Measurements from ENCODE around the gene IRF9.

The IRF9 gene

DNA sequence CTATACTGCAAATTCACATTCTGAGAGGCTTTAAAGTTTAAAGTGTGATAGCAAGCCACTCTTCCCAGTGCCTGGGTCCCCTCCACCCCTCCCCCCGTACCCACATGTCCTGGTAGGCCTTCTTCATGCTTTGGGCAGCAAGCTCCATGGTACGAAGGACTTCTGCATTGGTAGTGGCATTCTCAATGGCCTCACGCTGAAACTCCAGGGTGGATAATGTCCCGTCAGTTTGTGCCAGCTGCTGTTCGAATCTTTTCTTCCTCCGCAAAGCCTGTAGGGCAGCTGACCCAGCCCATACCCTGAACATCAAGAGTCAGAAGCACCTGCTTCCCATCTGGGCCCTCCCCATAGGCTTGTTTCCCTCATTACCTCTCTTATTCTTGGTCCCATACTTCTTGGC, 50.2 kb downstream of the IRF9 start:
- WGBS, 2 donors (ENCODE audit: extremely low coverage in 2 of 2, insufficient read length in 2 of 2, insufficient replicate concordance in 1 of 2) = no CpG with 5 or more reads among the region's 6 CpGs
- peak overlapping the region; percentile 83 for H4K8ac ChIP-seq (ENCODE audit: low read depth, low read length)
- no peak overlapping the region for H2BK15ac ChIP-seq (ENCODE audit: low read length)
- no peak for DNase-seq (ENCODE audit: low spot score)
- no peak overlapping the region for H2BK5ac ChIP-seq (ENCODE audit: low read length)
- H3K79me1 ChIP-seq (ENCODE audit: low read depth, low read length) = peaks cover 7% of the 10 kb centered on the region
- H3K27ac ChIP-seq (replicated peaks; ENCODE audit: low read length) = no peak overlapping the region
- peak overlapping the region; percentile 50 for H3K9ac ChIP-seq (ENCODE audit: low read depth, low read length, poor library complexity)
- H3K27me3 ChIP-seq (ENCODE audit: control insufficient read depth in 3 of 3, insufficient read depth in 3 of 3, low read depth in 1 of 3, low read length in 3 of 3) = no peaks in the 10 kb centered on the region
- H2BK120ac ChIP-seq (ENCODE audit: low read depth, low read length) = no peak overlapping the region
- no peaks in the 10 kb centered on the region for H3K9me3 ChIP-seq (replicated peaks in 1 of 2; ENCODE audit: control insufficient read depth in 2 of 2, insufficient read depth in 1 of 2, low read depth in 1 of 2, low read length in 2 of 2)
- H2AFZ ChIP-seq (ENCODE audit: low read length) = no peak overlapping the region
- H3K36me3 ChIP-seq (replicated peaks in 1 of 2; ENCODE audit: control insufficient read depth in 2 of 2, insufficient read depth in 2 of 2, low read length in 2 of 2) = peaks cover 35 to 62% of the 10 kb centered on the region in 2 donors
- no peak overlapping the region for H3K14ac ChIP-seq (ENCODE audit: low read length)
- H2BK12ac ChIP-seq (ENCODE audit: low read length) = no peak overlapping the region
- H3K4ac ChIP-seq (ENCODE audit: low read length) = no peak overlapping the region
- no peak overlapping the region for H3K4me2 ChIP-seq (ENCODE audit: insufficient read depth, low read length, poor library complexity, severe bottlenecking)
- no peak overlapping the region for H4K91ac ChIP-seq (ENCODE audit: low read depth, low read length, poor library complexity)
- H3K18ac ChIP-seq (ENCODE audit: low read length) = no peak overlapping the region
- no peak overlapping the region for H3K4me3 ChIP-seq (ENCODE audit: low read length in 2 of 2)
- peak overlapping the region; percentile 46 for H3K23ac ChIP-seq (ENCODE audit: low read depth, low read length, poor library complexity)
- H2AK5ac ChIP-seq (ENCODE audit: low read depth, low read length) = no peak overlapping the region
- peaks cover 4 to 5% of the 10 kb centered on the region in 2 donors for H3K4me1 ChIP-seq (ENCODE audit: control insufficient read depth in 2 of 2, insufficient read depth in 1 of 2, low read depth in 1 of 2, low read length in 2 of 2)

DNA sequence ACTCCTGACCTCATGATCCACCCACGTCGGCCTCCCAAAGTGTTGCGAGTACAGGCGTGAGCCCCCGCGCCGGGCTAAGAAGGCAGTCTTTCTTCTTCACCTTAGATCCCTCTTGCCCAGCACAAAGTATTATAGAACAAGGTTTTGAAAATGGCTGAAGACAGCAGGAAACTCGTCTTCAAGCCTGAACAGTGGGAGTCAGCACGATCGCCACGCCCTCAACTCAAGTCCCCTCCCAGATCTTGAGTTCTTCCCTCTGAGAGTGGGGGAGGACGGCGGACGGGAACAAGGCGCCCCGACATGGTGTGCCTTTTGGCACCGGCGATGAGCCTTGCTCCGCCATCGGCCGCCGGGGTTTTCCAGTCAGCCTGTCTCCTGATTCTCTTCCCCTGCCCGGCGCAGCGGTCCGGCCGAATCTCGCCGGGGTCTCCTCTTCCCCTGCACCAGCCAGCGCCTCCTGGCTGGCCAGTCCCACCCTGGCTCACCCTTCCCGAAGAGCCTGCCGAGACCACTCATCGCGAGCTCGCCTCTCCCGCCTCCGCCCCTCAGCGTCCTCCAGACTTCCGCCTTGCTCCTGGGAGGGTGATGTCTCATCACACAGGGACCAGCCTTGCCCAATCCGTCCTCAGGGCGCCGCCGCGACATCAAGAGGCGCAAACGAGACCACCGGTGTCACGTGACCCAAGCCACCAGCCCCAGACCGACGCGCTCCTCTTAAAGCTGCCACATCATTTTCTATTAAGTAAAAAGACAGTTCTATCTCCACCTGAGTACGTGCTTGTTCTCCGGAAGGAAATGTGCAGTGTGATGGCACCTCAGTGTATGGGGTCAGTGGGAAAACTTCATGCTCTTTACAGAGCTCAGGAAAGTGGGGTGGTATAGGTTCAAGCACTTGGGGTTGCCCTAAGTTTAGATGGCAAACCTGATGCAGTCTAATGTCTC, 52.1 kb downstream of the IRF9 start, which contains the start of gene CHMP4A:
Gene CHMP4A, minus strand, starts transcription at position 565 of the 942 bp plus-strand sequence. Its CDS starts 49 bp downstream, at position 516.
- Histone ChIP-seq H3K9ac (ENCODE audit: low read depth, low read length, poor library complexity) (peak within 1 kb of the TSS; percentile 94), H3K9me3 (replicated peaks in 1 of 2; ENCODE audit: control insufficient read depth in 2 of 2, insufficient read depth in 1 of 2, low read depth in 1 of 2, low read length in 2 of 2) (no peaks in the 10 kb centered on the region), H2BK120ac (ENCODE audit: low read depth, low read length) (no peak within 1 kb of the TSS), H3K4me3 (ENCODE audit: low read length in 2 of 2) (peak within 1 kb of the TSS; percentile 62 to 90), H3K4me1 (ENCODE audit: control insufficient read depth in 2 of 2, insufficient read depth in 1 of 2, low read depth in 1 of 2, low read length in 2 of 2) (peaks cover 4 to 5% of the 10 kb centered on the region in 2 donors), H3K36me3 (replicated peaks in 1 of 2; ENCODE audit: control insufficient read depth in 2 of 2, insufficient read depth in 2 of 2, low read length in 2 of 2) (peaks cover 24 to 58% of the 10 kb centered on the region in 2 donors), H2BK15ac (ENCODE audit: low read length) (no peak within 1 kb of the TSS), H4K91ac (ENCODE audit: low read depth, low read length, poor library complexity) (no peak within 1 kb of the TSS), H3K14ac (ENCODE audit: low read length) (peak within 1 kb of the TSS; percentile 77), H2AK5ac (ENCODE audit: low read depth, low read length) (no peak within 1 kb of the TSS), H3K27ac (replicated peaks; ENCODE audit: low read length) (peak within 1 kb of the TSS; percentile 96), H2AFZ (ENCODE audit: low read length) (peak within 1 kb of the TSS; percentile 85), H4K8ac (ENCODE audit: low read depth, low read length) (no peak within 1 kb of the TSS), H3K79me1 (ENCODE audit: low read depth, low read length) (no peaks in the 10 kb centered on the region), H3K4ac (ENCODE audit: low read length) (no peak within 1 kb of the TSS), H3K4me2 (ENCODE audit: insufficient read depth, low read length, poor library complexity, severe bottlenecking) (peak within 1 kb of the TSS; percentile 73), H3K18ac (ENCODE audit: low read length) (peak within 1 kb of the TSS; percentile 96), H2BK5ac (ENCODE audit: low read length) (no peak within 1 kb of the TSS), H2BK12ac (ENCODE audit: low read length) (no peak within 1 kb of the TSS), H3K23ac (ENCODE audit: low read depth, low read length, poor library complexity) (peak within 1 kb of the TSS; percentile 98), H3K27me3 (ENCODE audit: control insufficient read depth in 3 of 3, insufficient read depth in 3 of 3, low read depth in 1 of 3, low read length in 3 of 3) (no peaks in the 10 kb centered on the region)
- whole genome bisulfite sequencing, 2 donors (ENCODE audit: extremely low coverage in 2 of 2, insufficient read length in 2 of 2, insufficient replicate concordance in 1 of 2) = no CpG with 5 or more reads among the region's 53 CpGs
- peak; percentile 94 for DNase-seq (ENCODE audit: low spot score)

DNA sequence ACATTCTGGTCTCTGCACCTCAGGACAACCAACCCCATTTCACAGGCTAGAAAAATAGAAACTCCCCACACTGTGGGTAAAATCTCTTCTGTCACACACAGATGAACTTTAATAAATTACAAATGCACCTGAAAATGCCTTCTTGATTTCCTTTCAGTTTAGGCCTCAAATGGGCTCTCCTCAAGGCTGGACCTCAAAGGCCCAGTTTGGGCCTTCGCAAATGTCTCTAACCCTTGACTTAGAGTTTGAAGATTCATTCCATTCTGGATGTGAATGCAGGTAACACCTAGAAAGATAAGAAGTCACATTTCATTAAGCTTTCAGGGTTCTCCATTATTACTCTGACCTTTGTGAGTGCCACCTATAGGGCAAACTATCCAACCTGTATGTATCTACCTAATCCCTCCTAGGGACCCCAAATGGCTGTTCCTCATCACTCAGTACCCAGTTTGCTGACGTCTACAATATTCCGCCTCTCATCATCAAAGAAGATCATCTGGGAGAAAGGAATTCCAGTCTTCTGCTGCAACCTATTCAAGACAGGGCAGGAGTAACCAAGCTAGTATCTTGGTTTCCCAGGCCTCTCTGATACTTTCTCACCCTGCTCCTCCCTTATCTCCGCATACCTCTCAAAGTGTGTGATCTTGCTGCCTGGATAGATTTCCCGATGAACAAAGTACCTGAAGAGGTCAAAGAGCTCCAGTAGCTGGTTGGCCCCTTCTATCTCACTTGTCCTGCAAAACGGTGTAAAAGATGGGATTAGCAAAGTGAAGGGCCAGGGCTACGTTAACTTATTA, 53.0 kb downstream of the IRF9 start:
- no peak overlapping the region for H2BK5ac ChIP-seq (ENCODE audit: low read length)
- peaks cover 23 to 53% of the 10 kb centered on the region in 2 donors for H3K36me3 ChIP-seq (replicated peaks in 1 of 2; ENCODE audit: control insufficient read depth in 2 of 2, insufficient read depth in 2 of 2, low read length in 2 of 2)
- H3K9ac ChIP-seq (ENCODE audit: low read depth, low read length, poor library complexity) = no peak overlapping the region
- H3K4ac ChIP-seq (ENCODE audit: low read length) = no peak overlapping the region
- no peak overlapping the region for H2BK120ac ChIP-seq (ENCODE audit: low read depth, low read length)
- no peak overlapping the region for H3K23ac ChIP-seq (ENCODE audit: low read depth, low read length, poor library complexity)
- H3K79me1 ChIP-seq (ENCODE audit: low read depth, low read length) = no peaks in the 10 kb centered on the region
- H3K4me1 ChIP-seq (ENCODE audit: control insufficient read depth in 2 of 2, insufficient read depth in 1 of 2, low read depth in 1 of 2, low read length in 2 of 2) = peaks cover 4 to 5% of the 10 kb centered on the region in 2 donors
- H3K4me2 ChIP-seq (ENCODE audit: insufficient read depth, low read length, poor library complexity, severe bottlenecking) = no peak overlapping the region
- H3K18ac ChIP-seq (ENCODE audit: low read length) = no peak overlapping the region
- no peak overlapping the region for H2BK15ac ChIP-seq (ENCODE audit: low read length)
- no peak overlapping the region for H3K14ac ChIP-seq (ENCODE audit: low read length)
- no peak overlapping the region for H4K91ac ChIP-seq (ENCODE audit: low read depth, low read length, poor library complexity)
- H2BK12ac ChIP-seq (ENCODE audit: low read length) = no peak overlapping the region
- H2AK5ac ChIP-seq (ENCODE audit: low read depth, low read length) = no peak overlapping the region
- peak overlapping the region; percentile 85 for H2AFZ ChIP-seq (ENCODE audit: low read length)
- peak overlapping the region in 1 of 2 donors; percentile 62 for H3K4me3 ChIP-seq (ENCODE audit: low read length in 2 of 2)
- no peak overlapping the region for H3K27ac ChIP-seq (replicated peaks; ENCODE audit: low read length)
- DNase-seq (ENCODE audit: low spot score) = no peak
- H4K8ac ChIP-seq (ENCODE audit: low read depth, low read length) = no peak overlapping the region
- H3K27me3 ChIP-seq (ENCODE audit: control insufficient read depth in 3 of 3, insufficient read depth in 3 of 3, low read depth in 1 of 3, low read length in 3 of 3) = no peaks in the 10 kb centered on the region
- no peaks in the 10 kb centered on the region for H3K9me3 ChIP-seq (replicated peaks in 1 of 2; ENCODE audit: control insufficient read depth in 2 of 2, insufficient read depth in 1 of 2, low read depth in 1 of 2, low read length in 2 of 2)
- no CpG with 5 or more reads among the region's 7 CpGs for WGBS, 2 donors (ENCODE audit: extremely low coverage in 2 of 2, insufficient read length in 2 of 2, insufficient replicate concordance in 1 of 2)
